GM18873 (cell line): ENCODE measurements around the gene NAT10.

ENCODE experiments used
- ATAC-seq: cut with Tn5 transposase; IDR thresholded peaks from one replicate; pipeline ENCODE4 v1.9.1; 2021; ENCODE audit warnings: mild to moderate bottlenecking, moderate library complexity, moderate number of reproducible peaks; ENCODE audit not compliant: unreplicated experiment, low FRiP score

Gene NAT10

DNA sequence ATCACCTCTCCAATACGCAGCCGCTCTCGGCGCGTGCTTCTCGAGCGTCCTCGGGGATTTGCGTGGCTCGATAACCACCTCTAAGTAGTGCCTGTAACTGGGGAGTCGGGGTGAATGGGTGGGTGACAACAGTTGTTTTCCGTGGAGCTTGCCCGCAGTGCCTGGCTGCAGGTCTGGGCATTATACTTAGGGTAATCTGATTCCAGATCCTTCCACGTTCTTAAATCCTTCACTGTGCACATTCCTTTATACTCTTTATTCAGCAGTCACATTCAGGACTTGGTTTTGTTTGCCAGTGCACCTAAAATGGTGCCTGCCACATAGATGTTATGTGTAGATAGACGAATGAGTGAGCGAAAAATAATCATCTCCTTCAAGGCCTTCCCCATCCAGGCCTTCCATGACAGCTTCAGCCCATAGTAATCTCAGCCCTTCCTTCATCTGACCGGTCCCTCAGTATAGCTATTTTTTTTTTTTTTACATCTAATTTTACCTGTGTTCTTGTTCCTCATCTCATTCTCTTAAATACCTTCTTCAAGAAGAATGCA, 602 bp downstream of the NAT10 start:
- no peak for ATAC-seq

DNA sequence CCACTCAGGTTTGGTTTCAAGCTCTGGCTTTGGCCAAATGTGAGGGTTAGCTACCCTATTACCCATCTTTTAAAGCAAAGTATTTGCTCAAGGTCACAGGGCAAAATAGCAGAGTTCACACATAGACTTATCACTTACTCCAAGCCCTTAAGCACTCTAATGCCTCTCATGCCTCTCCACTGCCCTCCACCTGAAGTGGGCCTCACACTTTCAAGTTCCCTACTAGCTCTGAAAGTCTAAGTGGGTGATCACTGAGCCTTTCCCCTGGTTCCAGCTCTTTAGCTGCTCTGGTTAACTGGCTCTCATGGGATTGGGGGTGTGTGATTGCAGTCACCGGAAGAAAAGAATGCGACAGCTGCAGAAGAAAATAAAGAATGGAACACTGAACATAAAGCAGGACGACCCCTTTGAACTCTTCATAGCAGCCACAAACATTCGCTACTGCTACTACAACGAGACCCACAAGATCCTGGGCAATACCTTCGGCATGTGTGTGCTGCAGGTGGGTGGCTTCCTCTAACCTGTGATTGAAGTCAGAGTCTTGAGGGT, 6.4 kb downstream of the NAT10 start:
- ATAC-seq: no peak

DNA sequence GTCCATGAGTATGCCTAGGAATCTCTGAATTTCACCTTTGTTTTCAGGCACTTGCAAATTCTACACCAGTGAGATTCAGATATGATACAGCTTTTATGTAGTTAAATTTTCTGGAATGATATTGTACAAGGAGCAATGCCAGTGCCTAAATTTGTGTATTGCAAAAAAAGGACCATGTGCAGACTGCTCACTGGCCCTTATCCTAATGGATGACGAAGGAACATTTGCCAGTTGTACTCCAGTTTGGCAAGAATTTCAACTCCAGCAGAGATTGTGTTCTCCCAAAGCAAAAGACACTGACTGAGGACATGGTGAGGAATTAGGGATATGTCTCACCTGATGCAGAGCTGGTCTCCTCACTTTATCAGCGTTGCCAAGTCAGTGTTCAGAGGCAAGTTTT, 8.6 kb downstream of the NAT10 start:
- no peak for ATAC-seq

DNA sequence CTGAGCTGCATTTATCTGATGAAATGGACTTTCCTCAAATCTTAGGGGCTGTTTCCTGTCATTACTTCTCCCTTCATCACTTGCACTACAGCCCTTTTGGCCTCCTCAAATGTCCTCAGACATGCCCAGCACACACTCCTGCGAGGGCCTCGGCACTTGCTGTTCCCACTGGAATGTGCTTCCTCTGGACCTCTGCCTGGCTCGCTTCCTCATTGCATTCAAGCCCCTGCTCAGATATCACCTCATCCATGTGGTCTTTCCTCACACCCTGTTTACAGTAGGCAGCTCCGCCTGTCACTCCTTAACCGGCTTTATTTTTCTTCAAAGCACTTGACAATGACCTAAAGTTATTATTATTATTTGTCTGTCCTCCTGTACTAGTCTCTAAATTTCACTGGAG, 9.0 kb downstream of the NAT10 start:
- no peak for ATAC-seq

DNA sequence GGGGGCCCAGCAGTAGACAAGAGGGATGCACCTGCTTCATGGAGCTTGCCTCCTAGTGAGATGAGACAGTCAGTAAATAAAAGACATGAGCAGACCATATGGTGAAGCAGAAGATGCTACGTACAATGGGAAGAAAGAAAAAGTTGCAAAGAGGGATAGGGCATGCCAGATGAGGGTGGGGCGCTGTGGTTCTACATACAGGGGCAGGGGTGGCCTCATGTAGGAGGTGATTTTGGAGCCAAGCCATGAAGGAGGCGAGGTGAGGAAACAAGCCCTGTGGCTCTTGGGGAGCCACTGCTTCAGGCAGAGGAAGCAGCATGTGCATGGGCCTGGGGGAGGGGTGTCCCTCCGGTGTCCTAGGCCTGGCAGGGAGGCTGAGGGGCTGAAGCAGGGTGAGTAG, 15.2 kb downstream of the NAT10 start:
- no peak for ATAC-seq

DNA sequence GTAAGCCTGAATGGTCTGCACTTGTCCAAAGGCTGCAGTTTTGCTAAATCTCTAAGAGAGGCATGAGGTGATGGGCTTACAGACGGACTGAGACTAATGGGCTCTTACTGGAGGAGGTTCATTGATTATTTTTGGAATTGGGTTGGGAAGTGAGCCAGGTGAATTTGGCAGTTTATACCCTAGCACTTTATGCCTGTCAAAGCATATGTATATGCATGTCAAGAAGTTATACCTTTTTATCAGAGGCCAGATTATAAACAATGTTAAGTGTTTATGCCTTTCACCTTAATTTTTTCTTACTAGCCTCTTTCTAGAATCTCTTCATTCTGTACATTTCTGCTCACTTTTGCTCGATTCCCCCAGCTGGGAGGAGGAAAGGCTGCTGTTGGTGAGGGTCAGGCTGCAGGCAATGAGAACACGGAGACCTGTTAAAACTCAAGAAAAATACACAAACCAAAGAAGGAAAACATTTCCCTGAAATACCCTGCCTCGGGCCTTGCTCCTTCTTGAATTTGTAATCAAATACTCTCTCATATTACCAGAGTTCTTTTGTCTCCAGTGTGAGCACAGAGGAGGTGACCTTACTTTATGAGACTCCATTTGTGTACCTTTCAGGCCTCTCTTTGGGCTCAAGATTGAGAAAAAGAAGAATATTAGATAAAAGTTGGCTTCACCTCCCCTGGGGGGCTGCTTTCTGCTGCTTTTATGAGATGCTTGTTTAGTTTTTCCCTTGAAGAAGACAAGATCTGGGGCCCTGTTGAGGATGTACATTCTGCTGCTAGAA, 19.6 kb downstream of the NAT10 start:
- no peak for ATAC-seq

DNA sequence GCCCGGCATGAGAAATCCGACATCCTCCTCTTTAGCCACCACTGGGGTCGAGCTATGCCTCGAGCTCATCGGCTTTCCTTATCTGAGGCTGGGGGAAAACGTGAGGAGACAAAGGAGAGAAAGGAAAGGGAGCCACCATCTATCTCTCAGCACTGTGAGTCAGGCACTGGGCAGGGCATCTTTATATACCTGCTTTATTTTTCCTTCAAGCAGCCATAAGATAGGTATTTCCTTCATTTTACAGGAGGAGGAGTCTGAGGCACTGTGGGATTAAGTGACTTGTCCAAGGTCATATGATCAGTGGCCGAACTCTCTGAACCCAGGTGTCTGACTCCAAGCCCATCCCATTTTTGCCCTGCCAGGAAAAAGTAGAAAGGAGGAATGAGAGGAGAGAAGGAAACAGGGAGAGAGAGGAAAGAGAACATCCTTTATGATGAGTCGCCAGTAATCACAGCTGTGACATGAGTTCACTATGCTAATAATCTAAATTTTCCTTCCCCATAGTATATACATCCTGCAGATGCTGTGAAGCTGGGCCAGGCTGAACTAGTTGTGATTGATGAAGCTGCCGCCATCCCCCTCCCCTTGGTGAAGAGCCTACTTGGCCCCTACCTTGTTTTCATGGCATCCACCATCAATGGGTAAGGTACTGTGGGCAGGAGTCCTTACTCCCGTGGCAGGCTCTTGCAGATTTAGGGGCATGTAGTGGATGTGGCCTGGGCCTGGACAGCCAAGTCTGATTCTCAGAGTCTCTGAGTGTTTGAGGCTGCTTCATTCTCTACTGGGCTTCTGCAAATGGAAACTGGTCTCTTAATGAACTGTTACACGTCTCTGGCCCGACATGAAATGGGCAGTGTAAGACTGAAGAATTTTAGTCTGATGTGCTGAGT, 21.8 kb downstream of the NAT10 start:
- no peak for ATAC-seq

DNA sequence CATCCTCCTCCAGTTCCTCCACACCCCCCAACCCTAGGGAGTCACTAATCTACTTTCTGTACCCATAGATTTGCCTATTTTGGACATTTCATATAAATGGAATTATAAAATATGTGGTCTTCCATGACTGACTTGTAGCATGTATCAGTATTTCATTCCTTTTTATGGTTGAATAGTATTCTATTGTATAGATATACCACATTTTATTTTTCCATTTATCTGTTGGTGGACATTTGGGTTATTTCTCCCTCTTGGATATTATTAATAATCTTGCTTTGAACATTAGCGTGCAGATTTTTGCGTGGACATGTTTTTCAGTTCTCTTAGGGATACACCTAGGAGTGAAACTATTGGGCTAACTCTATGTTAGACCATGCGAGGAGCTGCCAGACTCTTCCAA, 23.4 kb downstream of the NAT10 start:
- no peak for ATAC-seq

DNA sequence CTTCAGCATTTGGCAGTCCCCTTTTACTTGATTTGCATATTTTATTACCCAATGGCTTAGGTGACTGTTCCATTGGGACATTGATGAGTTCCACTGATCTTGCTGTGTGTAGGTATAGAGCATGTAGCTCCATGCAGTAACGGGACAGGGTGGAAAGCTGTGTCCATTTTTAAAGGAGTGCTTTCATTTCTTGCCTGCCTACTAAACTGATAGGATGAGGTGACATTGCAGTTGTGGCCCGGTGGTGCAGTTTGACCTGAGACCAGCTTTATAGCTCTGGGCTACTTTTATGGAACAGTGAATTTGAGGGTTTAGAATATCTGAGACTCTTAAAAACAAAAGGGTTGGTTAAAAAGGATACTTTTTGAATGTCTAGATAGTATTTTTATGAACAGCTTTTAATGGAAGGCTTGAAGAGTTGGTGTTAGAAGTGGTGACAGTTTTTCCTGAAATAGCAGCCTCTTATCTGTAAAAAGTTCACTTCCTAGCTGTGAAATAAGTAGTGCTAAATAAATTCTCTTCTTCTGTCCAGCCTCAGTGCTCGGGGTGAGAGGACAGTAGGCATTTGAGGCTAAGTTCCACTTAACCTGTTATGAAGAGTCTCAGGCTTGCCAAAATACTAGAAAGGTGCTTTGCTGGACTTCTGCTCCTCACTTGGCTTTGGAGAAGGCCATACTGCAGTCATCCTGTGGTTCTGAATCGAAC, 27.0 kb downstream of the NAT10 start:
- ATAC-seq: no peak

DNA sequence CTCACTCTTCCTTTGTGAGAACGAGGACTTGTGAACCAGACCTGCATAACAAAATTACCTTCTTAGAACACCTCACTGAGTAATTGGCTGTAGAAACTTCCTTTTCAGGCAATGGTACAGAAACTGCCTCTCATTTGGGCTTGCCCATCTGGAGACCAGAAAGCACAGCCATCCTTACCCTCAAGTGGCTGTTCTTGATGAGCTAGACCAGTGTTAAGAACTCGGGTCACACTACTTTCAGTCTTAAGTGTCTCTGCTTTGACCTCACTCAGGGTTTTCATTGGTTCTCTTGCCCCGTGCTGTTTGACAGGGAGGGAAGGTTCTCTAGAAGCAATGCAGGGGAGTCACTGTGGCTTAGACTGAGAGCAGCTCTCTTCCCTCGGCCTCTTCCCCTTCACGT, 29.3 kb downstream of the NAT10 start:
- no peak for ATAC-seq

DNA sequence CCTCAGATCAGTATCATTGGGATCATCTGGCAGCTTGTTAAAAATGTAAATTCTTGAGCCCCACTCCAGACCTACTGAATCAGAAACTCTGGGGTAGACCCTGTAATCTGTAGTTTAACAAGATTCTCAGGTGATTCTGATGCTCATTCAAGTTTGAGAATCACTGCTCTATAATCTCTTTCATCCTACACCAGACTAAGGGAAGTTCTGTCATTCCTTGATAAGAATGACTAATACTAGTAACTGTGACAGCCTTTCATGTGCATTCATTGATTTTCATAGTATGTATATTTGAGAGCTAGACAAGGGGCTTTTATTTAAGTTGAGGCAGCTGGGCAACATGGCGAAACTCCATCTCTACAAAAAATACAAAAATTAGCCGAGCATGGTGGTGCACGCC, 30.0 kb downstream of the NAT10 start:
- ATAC-seq: no peak

DNA sequence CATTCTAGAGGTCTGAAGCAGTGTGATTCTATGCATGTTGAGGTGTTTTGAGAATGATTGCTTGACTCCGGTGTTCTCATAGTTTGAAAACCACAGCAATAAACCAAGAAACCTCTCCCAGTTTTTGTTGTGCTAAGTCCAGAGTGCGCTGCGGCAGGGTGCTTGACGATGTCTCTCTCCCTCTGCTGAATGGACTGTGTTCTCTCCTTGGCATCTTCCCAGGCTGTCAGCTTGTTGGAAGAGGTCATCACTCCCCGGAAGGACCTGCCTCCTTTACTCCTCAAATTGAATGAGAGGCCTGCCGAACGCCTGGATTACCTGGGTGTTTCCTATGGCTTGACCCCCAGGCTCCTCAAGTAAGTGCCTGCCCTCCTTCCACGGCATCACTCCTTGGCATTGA, 31.0 kb downstream of the NAT10 start:
- ATAC-seq: no peak

DNA sequence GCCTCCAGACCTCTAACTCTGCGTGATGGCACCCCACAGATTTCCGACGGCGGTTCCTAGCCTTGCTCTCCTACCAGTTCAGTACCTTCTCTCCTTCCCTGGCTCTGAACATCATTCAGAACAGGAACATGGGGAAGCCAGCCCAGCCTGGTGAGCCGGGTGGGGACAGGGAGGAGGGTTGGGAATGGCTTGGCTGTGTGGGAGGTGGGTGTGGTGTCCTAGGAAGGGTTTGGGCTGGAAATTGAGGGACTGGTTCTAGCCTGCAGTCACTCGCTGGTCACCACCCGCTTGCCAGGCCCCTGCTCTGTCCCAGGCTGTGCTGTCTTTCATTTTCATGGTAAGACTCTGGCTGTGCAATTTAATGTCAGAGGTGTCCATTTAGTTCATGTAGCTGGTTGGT, 33.9 kb downstream of the NAT10 start:
- ATAC-seq: no peak

DNA sequence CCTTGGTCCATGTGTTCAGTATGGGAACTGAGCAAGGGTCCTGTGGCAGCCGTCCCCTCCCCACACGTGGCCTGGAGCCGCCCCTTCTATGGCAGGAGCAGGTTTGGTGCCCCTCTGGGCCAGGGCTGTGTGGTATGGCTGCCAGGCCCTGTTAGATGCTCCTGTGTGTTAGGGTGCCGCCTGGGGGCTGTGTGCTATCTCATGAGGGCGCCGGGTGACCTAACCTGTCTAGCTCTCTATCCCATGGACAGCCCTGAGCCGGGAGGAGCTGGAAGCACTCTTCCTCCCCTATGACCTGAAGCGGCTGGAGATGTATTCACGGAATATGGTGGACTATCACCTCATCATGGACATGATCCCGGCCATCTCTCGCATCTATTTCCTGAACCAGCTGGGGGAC, 34.7 kb downstream of the NAT10 start:
- no peak for ATAC-seq

DNA sequence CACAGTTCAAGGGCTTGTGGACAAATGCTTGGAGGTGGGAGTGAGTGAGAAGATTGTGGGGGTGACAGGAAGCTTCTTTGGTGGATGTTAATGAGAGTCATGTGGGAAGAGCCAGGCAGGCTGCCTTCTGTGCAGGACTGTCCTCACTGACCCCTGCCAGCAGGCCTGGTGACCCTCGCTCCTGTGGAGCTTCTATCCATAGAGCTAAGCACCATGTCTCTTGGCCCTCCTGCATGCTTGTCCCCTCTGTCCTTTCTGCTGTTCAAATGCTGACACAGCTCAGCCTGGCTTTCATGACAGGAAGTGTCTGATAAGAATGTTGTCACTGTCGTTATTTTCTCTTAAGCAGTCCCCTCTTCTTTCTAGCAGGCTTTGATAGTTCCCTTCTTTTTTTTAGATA, 37.6 kb downstream of the NAT10 start:
- ATAC-seq: no peak

DNA sequence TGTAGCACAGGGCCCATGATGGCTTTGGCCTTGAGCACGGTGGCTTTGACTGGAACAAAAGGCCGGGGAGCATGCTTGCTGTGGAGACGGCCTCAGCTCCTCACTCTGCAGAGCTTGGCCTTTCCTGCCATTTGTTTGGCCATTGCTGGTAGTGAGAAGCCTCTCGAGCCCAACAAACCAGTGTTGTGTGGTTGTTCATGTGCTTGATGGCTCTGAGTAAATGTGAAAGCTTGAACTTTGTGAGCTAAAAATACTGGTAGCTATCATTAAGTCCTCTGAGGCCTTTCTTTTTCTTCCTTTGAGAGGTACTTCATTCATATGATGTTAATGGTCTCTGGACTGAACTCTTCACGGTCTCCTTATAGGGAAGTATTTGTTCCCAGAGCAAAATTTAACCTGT, 39.6 kb downstream of the NAT10 start:
- no peak for ATAC-seq

DNA sequence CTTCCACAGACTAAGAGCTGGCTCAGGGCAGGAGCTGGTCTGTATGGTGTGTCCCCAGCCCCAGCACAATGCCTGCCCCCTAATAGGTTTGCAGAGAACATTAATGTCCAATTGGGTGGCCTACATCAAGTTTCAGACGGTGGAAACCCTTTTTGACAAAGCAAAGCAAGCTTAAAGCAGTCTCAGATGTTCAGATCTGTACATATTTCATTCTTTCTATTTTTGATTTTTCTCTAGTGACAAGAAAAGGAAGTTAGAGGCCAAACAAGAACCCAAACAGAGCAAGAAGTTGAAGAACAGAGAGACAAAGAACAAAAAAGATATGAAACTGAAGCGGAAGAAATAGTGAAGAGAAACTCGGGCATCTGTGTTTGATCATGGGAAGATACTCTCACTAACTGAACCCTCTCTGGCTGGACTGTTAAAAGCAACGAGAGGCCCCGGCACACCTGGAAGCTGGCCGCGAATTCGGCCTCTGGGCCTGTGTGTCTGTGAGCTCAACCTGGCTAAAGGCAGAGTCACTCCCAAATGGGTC, 40.5 kb downstream of the NAT10 start:
- ATAC-seq: no peak

DNA sequence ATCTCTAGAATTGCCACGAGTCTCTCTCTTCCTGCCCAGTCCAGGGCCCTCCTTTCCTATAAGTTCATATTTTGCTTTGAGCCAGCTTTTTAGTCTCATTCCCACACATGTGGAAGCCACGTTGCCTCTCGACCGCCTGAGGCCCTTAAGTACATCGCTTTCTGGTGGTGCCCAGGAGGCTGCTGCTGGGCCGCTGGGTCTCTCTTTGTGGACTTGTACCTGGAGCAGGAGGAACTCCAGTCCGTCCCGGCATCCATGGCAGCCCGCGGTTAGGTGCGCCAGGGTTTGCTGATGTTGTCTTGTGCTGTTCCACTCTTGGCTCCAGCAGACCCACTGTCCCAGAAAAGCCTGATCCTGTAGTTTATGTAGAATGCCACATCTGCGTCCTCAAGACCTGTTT, 41.0 kb downstream of the NAT10 start:
- no peak for ATAC-seq

DNA sequence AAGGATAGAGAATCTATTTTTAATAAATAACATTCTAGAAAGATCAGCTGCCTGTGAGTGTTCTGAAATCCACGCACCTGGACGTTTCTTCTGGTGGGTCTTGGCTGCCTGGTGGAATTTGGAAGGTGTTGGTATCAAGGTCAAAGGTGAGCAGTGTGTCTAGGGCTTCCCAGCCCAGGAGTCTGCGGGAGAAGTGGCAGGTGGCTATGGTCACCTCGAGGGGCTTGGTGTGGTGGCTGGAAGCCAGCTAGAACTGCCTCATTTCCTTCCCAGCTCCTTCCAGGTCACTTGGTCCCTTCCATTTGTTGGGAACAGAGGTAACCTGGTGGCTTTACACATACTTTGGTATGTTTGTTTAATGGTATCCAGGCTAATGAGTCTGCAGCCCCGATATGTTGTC, 41.4 kb downstream of the NAT10 start:
- ATAC-seq: no peak

DNA sequence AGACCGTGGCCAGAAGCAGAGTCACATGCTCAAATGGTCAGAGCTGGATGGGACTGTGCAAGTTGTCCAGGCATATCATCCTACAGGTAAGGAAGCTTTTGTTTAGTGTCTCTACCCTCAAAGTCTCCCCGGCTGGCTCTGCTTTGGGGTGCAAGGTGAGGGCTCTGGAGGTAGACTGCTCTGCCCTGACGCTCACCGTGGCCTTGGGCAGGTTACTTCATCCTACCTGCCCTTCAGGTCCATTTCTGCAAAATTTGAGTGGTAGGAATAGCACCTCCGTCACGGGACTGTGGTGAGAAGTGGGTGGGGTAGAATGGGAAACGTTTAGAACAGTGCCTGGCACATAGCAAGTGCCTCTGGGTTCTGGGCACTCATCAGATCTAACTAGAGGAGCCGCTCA, 42.2 kb downstream of the NAT10 start:
- ATAC-seq: no peak
